ENCODE measurements around the gene IFI30.

DNA sequence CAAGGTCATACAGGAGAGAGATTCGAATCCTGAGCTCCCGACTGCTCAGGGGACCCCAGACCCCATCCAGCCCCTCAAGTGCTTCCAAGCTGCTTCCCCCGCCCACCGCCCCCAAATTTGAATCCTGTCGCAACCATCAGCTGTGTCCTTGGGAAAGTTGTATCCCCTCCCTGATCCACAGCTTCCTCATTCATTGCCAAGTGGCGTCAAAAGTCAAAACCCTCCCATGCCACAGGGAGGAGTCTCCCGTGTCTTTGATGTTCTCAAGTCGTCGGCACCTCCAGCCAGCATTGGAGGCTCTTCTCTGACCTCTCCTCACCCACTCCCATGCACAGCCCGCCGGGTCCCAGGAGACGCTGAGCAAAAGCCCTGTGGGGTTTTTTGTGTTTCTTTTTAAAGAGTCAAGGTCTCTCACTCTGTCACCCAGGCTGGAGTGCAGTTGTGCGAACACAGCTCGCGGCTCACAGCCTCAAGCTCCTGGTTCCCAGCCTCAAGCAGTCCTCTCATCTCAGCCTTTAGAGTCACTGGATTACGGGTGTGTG, 2.8 kb upstream of the IFI30 start:
- TF ChIP-seq, protein P1, sequence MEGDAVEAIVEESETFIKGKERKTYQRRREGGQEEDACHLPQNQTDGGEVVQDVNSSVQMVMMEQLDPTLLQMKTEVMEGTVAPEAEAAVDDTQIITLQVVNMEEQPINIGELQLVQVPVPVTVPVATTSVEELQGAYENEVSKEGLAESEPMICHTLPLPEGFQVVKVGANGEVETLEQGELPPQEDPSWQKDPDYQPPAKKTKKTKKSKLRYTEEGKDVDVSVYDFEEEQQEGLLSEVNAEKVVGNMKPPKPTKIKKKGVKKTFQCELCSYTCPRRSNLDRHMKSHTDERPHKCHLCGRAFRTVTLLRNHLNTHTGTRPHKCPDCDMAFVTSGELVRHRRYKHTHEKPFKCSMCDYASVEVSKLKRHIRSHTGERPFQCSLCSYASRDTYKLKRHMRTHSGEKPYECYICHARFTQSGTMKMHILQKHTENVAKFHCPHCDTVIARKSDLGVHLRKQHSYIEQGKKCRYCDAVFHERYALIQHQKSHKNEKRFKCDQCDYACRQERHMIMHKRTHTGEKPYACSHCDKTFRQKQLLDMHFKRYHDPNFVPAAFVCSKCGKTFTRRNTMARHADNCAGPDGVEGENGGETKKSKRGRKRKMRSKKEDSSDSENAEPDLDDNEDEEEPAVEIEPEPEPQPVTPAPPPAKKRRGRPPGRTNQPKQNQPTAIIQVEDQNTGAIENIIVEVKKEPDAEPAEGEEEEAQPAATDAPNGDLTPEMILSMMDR (IDR thresholded peaks at IDR 0.05), result no peak
- no peak for TF ChIP-seq POLR2A (IDR thresholded peaks at IDR 0.05)
